HS-5 (cell line): ENCODE data around the gene BRPF3.

ENCODE experiments used
- DNase-seq: peaks from one replicate; pipeline ENCODE4 v3.0.0-alpha.2; 2012; ENCODE audit warnings: low read depth

The BRPF3 gene

DNA sequence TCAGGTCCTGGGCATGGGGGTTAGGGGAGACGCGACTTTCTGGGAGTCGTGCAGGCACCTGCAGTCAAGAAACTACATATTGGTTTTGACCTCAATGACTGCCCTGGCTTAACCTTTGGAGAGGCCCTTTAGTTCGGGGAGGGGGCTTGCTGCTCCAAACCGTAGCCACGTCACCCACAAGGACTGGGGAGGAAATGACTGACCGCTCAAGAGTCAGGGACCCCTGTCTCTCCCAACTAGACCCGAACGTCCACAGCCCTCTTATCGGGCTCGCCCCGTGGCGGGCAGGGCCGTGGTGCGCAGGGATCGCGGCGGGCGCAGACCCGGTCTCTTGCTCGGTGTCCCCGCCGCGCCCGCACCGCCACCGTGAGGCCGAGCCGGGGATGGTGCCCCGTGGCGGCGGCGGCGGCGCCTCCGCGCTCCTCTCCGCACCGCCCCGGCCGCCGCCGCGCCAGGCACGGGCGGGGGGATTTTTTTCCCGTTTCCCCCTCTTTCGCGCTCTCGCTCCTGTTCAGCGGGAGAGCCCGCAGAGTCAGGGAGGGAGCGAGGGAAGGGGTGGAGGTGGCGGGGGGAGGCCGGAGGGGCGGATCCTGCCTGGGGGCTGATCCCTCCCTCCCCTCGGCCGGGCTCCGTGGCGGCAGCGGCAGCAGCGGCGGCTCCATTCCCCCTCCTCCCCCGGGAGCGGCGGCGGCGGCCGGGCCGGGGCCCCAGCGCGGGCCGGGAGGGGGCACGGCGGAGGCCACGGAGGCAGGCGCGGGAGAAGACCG is at the start of gene BRPF3:
Gene BRPF3, plus strand, starts transcription at position 632 of the 767 bp plus-strand sequence. CDS start 3,579 bp downstream, outside the sequence.
- peak; percentile 10 for DNase-seq

DNA sequence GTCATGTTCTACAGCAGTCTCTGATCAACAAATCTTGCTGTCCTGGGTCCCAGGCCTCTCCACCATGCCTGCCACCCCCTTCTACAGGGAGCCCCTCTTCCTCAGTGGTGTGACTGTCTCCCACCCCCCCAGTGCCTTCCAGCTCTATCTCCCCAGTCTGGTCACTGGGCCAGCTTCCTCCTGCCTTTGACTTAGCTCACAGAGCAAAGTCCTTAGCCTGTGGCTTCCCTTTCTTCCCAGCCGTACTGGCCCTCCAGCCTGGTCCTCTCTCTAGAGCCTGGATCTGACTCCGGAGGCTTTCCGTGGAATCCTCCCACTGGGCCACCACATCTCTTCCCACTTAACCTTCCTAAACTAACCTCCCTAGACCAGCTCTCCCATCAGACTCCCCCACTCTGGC is 49.2 kb upstream of the BRPF3 start:
- no peak for DNase-seq

DNA sequence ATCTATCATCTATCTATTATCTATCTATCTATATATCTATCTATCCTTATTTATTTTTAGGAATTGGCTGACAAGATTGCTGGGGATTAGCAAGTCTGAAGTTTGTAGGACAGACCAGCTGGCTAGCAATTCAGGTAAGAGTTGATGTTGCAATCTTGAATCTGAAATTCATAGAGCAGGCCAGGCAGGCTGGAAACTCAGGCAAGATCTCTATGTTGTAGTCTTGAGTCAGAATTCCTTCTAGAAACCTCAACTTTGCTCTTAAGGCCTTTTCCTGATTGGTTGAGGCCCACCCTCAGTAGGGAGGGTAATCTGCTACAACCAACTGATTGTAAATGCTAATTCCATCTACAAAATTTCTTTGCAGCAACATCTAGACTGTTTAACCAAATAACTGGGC is 47.1 kb upstream of the BRPF3 start:
- no peak for DNase-seq

- DNase-seq: no peak
These were observed 46.3 kb upstream of the BRPF3 start for GRCh38 chr6:36150283-36150682.

GRCh38 chr6:36154286-36154685 is 42.3 kb upstream of the BRPF3 start:
- DNase-seq: no peak

DNA sequence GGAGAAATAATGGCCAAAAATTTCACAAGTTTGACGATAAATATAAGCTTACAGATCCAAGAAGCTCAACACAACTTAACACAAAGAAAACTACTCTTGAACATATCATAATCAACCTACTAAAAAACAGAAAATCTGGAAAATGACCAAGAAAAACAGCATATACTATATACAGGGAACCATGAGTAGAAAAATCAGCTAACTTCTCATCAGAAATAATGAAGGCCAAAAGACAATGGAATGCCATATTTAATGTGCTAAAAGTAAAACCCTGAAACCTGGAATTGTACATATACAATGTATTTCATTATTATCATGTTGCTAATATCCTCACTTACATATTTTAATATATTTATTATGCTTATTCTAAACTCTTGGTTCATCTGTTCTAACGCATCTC is 40.9 kb upstream of the BRPF3 start:
- no peak for DNase-seq

DNA sequence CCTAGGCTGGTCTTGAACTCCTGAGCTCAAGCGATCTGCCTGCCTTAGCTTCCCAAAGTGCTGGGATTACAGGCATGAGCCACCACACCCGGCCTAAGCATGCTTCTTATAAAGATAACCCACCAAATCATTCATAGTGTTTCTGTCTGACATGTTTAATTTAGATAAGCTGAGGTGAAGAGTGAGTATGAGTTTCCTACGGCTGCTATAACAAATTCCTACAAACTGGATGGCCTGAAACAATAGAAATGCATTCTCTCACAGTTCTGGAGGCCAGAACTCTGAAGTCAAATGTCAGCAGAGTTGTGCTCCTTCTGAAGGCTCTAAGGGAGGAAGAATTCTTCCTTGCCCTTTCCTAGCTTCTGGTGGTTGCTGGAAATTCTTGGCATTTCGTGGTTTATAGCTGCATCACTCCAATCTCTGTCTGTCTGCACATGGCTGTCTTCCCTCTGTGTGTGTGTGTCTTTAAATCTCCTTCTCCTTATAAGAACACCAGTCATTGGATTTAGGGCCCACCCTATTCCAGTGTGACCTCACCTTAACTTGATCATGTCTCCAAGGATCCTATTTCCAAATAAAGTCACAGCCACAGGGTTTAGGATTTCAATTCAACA is 36.3 kb upstream of the BRPF3 start:
- DNase-seq: no peak

GRCh38 chr6:36169023-36170007 is 27.2 kb upstream of the BRPF3 start:
- no peak for DNase-seq

- DNase-seq: no peak
These were observed 25.8 kb upstream of the BRPF3 start for GRCh38 chr6:36170704-36171103.

GRCh38 chr6:36171573-36171972 is 25.0 kb upstream of the BRPF3 start:
- no peak for DNase-seq

DNA sequence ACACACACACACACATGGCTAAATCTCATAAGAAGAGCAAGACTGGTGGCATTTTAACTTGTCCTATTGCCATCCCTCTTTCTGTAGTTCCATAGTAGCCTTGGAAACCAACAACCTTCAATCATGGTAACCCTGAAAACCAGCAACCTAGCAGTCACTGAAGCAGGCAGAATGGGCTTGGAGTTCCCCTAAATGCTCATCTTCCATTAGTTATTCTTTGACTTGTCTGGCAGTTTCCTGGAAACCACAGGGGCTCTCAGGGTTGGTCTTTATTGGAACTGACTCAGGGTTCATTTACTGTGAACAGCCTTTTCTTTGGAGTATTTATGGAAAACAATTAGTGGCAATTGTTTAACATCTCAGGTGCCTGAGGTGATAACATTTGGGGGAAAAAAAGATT is 19.4 kb upstream of the BRPF3 start:
- DNase-seq: no peak

GRCh38 chr6:36178544-36178943 is 18.0 kb upstream of the BRPF3 start:
- no peak for DNase-seq

GRCh38 chr6:36180126-36180525 is 16.4 kb upstream of the BRPF3 start:
- no peak for DNase-seq

GRCh38 chr6:36184311-36184710 is 12.2 kb upstream of the BRPF3 start:
- no peak for DNase-seq

- DNase-seq: no peak
These were observed 10.3 kb upstream of the BRPF3 start for GRCh38 chr6:36186199-36186598.

- DNase-seq: no peak
These were observed 9.1 kb upstream of the BRPF3 start for GRCh38 chr6:36187446-36187845.

DNA sequence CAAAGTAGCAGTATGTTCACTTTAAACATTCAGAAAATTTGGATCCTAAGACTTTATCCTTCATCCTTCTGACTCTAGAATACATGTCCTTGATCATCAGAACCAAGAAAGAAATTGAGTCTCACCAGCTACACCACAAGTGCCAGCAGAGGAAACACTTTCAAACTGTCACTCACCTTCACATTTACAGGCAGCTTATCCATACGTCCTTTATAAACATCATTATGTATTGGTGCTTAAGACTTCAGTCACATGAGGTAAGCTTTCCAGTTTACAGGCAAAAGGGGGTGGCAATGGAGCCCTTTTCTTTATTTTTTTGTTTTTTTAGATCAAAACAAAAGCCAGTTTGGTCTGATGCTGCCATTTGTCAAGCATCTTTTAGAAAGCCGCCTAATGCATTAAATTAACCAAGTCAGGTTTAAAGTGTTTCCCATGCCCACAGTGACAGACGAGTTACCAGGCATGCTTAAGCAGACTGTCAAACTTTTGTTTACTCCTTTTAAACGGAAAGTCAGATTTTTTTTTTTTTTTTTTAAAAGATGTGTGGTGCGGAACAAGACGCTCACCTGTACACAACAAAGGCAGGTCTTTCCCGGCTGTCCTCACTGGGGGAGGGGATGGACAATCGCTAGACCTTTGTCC is 952 bp upstream of the BRPF3 start:
- DNase-seq: no peak

DNA sequence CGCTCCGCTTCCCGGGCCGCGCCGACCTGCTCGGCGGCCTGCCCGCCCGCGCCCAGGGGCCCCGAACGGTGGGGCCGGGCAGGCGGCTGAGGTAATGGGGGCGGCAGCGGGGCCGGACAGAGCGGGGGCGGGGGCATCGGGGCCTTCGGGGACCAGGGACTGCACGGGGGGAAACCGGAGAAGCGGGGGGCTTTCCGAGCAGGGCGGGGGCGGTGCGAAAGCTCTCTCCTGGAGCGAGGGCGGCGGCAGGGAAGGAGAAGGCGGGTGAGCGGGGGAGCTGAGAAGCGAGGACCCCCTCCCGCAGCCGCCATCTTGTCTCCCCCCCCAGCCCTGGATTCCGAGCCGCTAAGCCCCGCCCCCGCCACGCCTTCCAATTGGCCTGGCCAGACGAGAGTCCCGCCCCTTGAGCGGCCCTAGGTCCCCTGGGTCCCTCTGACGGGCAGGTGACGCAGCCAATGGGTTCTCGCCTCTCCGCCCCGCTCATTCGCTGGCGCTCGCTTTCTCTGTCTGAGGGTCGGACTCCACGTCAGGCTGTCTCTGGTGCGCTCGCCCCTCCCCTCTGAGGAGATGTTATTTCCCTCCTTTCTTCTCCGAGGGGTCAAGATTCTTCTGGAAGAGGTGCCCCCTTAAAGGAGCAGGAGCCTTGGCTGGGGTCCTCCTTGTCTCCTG is 470 bp downstream of the BRPF3 start:
- DNase-seq: peak; percentile 81

DNA sequence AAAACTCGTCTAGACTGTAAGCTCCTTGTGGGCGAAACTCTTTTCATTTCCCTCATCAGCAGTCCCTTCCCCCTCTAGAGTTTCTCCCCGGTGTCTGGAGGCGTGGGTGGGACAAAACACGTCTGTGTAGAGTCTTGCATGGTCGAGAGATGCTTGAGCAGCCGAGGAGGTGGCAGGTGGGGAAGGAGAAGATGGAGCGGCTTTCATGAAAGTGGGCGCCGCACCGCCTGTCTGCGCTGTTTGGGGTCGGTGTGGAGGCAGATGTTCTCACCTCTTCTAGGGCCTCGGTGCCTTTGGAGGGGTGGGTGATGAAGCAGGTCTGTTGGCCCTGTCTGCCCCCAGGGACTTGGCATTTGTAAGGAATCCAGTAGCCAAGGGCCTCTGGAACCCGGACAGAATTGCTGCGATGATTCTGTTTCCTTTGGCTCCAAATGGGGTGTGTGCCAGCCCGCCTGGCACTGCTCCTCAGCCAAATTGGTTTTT is 1.2 kb downstream of the BRPF3 start:
- no peak for DNase-seq

DNA sequence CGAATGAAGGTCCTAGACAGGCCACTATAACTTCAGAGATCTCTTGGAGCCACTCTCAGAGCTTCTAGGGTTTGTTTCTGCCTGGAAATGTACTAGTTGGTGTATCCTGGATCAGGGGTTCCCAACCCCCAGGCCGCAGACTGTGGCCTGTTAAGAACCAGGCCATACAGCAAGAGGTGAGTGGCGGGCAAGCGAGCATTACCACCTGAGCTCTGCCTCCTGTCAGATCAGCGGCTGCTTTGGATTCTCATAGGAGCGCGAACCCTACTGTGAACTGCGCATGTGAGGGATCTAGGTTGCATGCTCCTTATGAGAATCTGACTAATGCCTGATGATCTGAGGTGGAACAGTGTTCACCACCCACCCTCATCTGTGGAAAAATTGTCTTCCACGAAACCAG is 2.4 kb downstream of the BRPF3 start:
- DNase-seq: no peak

- DNase-seq: no peak
These were observed 3.8 kb downstream of the BRPF3 start for GRCh38 chr6:36200154-36200891.
